HG03469 (cell line): Measurements from ENCODE around the gene UBE2Q2.
A peak's percentile ranks its signal among the peaks of the same experiment; 100 is the strongest.
"Not testable (repeated sequence)": the region's sequence is repeated elsewhere in the genome, so short reads cannot be mapped to it uniquely, and the experiment has no call there.

Source experiments
- ATAC-seq: cut with Tn5 transposase; IDR thresholded peaks from one replicate; pipeline ENCODE4 v1.9.1; 2021; ENCODE audit warnings: mild to moderate bottlenecking, moderate library complexity, moderate number of reproducible peaks; ENCODE audit not compliant: unreplicated experiment

Gene UBE2Q2

DNA sequence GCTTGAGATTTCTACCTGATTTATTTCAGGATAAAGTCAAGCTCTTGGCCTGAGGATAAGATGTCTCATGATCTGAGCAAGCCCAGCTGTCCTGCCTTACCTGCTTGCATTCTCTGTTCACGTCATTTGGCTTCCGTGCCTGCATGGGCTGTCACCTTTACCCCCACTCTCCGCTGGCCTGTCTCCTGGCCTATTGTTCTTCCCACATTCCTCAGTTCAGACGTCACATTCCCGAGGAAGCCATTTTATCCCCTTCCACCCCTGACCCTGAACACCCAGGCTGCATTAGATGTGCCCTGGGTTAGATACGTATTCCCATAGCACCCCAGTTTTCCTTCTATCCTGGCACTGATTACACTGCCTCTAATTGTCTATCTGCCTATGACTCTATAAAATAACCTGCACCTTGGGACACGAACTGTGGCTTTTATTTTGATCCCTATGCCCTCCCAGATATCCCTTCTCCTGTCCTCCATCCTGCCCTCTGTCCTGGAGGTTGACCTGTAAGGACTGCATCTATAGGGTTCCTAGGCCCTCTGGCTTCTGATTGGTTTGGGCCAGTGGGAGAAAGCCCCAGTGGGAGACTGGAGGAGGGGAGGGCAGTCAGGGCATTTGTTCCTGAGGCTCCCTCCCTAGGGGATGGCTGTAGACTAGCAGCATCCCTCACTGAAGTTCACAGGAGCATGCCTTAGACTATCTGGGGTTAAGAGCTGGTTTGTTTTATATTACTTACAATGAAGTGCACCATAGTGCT lies 19.2 kb upstream of the UBE2Q2 start:
- ATAC-seq = no peak

DNA sequence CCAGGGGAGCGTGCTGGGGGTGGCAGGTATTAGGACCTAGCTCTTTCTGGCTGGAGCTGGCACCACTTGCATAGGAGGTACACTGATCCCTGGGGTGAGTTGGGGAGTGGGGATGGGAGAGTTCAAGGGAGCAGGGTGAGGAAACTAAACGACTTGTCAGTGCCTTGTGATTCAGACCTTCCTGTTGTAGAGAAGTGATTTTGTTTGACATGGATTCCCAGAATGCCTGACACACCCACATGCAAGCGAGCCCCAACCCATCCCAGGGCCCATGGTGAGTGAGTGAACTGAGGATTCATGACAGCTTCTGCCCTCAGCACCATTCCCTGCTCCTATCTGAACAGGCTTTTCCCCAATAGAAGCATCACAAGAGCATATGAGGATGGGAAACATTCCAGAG lies 15.6 kb upstream of the UBE2Q2 start:
- no peak for ATAC-seq

DNA sequence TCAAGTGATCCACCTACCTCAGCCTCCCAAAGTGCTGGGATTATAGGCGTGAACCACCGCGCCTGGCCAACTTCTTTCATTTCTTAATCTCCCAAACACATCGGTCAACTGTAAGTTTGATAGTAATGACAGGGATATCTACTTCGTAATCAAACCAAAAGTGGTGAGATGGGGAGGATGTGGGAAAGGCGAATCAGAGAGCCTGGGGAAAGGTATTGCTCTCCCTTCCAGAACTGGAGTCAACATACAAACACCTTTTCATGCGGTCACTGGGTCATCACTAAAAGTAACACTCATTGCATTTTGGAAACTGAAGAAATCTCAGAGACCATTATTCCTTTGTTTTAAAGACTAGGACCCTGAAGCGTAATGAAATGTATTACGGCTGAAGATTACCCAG lies 14.8 kb upstream of the UBE2Q2 start:
- no peak for ATAC-seq

- ATAC-seq = no peak
Measured at GRCh38 chr15:75830910-75831805, 12.1 kb upstream of the UBE2Q2 start.

DNA sequence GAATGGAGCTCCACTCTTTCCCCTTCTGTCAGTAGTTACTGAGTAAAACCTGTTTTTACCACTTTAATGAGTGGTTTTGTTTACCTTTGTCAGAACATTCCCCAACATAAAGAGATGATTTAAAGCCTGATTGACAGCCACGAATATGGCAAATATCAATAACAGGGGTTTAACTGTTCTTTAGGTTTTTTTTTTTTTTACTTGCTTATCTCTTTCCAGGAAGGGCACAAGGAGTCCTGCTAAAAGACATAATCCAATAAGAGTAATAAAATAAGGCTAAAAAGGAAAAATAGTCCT lies 11.5 kb upstream of the UBE2Q2 start:
- ATAC-seq = no peak

- no peak for ATAC-seq
Measured at GRCh38 chr15:75832114-75832513, 11.1 kb upstream of the UBE2Q2 start.

DNA sequence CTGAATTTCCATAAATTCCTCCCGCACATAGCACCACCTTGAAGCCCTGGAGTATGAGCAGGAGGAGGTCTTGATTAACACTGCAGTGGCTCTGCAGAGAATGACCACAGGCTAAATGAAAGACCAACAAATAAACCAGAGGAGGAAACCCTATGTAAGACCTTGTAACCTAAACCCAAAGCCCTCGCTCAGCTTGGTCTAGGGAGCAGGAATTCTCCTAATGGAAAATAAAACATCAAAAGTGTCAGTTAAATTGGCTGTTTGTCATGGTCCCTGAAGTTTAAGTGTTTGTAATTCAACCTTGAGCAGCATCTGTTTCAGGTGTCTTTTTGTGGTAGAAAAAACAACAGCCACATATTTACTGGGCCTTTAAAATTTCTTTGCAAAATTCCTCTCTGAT lies 9.2 kb upstream of the UBE2Q2 start:
- no peak for ATAC-seq

- no peak for ATAC-seq
Measured at GRCh38 chr15:75835990-75836958, 7.0 kb upstream of the UBE2Q2 start.

GRCh38 chr15:75836959-75837334 lies 6.3 kb upstream of the UBE2Q2 start:
- ATAC-seq = peak; percentile 69

DNA sequence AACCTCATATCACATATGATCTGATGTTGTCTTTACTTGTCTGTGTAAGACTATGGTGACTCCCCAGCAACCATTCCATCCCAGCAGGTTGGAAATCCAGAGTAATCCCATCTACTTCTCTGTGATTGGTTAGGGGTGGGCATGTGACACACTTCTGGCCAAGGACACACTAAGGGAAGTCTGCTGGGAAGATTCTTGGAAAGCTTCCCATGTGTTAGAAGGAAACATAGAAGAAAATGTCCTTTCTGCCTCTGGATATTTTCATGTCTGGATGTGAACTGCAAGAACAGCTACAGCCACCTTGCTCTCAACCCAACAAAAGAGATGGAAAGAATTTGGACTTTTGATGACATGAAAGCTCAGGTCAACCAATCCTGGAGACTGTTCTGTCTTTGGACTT lies 2.6 kb upstream of the UBE2Q2 start:
- no peak for ATAC-seq

GRCh38 chr15:75841626-75842025 lies 1.6 kb upstream of the UBE2Q2 start:
- ATAC-seq = no peak

DNA sequence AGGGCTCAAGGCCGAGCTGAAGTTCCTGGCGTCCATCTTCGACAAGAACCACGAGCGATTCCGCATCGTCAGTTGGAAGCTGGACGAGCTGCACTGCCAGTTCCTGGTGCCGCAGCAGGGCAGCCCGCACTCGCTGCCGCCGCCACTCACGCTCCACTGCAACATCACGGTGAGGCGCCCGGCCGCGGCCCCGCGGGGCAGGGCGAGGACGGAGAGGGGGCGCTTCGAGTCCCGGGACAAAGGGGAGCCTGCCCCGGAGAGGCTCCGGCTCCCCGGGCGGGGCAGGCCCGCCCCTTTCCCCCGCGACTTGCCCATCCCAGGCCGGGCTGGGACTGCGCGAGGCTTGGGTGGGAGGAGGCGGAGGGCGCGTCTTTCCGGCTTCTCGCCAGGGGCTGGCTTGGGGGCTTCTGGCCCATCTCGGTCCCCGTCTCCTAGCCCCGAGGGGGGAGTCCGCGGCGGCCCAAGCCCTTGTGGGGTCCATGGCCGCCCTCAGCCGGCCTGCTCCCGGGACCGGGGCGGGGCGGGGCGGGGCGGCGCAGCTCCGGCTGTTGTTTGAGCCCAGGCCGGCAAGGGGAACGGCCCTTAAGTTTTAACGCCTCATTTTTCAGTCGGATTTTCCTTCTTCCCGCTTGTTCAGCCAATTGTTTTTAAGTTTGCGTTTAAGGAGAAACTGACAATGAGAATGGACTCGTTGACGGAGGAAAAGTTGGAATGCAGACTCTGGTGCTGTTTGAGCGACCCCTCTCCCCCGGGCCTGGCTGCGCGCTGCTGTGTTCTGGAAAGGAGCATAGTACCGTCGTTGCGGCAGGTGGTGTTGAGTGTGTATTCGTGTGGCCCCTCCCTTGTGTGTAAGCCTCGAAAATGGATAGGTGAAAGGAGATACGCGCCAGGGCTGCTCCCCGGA lies 683 bp downstream of the UBE2Q2 start:
- peak; percentile 13 for ATAC-seq

DNA sequence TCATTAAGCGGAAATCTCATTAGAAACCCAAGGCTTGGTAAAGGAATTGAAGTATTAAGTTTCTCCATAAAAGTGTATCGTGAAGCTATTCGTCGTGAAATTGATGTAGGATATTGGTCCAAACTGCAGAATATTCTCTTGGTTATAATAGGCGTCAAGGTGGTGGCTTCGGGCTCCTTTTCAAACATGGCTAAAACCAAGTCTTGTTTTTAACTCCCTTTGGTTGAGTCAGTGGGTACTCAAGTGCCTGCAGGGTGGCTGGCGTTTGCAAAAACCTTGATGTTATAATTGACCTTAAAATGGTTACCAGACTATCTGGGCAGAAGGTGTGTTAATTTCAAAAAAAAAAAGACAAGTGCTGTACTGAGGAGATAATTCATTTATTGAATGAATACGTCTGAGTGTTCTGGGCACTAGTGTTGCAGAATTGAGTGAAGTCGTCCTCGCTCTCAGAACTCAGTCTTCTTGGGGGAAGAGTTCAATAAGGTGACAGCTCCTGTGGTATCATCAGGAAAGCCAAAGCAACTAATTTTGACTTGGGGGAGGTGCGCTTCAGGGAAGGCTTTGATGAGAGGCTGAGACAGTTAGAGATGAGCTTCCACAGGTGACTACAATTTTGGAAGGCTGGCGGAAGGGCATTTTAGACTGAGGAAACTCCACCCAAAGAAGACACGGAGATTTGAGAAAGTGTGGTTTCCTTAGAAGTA lies 1.5 kb downstream of the UBE2Q2 start:
- ATAC-seq = no peak

DNA sequence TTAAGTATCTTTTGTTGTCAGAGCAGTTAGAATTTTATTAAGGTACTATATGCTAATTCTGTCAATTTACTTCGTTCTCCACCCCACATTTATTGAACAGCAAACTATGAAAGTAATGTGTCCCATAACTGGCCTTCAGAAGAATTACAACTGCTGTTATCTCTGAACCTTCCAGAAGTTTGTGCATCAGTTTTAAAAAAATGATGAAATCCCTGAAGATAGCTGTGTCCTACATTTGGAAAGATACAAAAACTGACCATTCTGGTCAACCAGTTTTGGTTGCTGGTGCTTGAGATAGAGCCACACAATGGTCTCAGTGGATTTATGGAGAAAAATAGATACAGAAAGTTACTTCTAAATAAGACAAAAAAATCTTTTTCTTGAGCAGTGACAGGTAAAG lies 5.9 kb downstream of the UBE2Q2 start:
- no peak for ATAC-seq

DNA sequence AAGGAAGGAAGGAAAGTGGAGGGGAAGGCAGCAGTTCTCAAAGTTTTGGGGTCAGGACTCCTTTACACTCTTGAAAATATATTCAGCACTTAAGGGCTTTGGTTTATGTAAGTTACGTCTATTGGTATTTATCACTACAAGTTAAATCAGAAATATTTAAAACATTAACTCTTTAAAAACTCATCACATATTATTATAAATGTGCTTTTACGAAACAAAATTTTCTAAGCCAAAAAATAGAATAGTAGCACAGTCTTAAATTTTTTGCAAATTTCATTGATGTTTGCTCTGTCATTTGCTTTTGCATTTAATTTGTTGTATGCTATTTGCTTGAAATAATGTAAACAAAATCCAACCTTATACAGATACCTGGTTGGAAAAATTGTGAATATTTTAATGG lies 7.5 kb downstream of the UBE2Q2 start:
- ATAC-seq = no peak

GRCh38 chr15:75851566-75851965 lies 8.3 kb downstream of the UBE2Q2 start:
- not testable (repeated sequence) for ATAC-seq

DNA sequence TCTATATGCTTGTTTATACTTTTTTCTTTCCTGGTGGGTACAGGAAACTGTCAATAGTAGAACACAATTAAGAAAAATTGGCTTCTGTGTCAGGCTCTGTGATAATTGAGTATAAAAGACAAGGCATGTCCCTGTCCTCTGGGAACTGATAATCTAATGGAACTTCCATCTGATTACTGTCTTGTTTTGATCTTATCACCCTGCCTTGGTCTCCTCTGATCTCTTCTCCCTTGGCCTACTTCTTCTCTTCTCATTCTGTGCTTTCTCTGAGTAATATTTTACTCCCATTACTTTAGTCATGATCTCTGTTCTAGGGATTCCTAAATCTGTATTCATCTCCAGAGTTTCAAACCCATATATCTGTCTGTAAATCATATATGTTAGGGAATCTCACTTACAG lies 14.6 kb downstream of the UBE2Q2 start:
- ATAC-seq = no peak

- ATAC-seq = no peak
Measured at GRCh38 chr15:75861750-75862402, 18.6 kb downstream of the UBE2Q2 start.

- ATAC-seq = no peak
Measured at GRCh38 chr15:75862796-75863195, 19.5 kb downstream of the UBE2Q2 start.
